A549 (cell line): ENCODE results near the gene RCAN2. TPM values are rescaled to one million over a fixed set of nuclear protein-coding genes. Genes with fewer than 3 reads are reported as not detected.

Experiments used
- ATAC-seq, 2 experiments: fragments of 200-7000 bp in 1 of 2; fragments of >200 bp in 1 of 2; cut with Nextera tagmentation in 1 of 2; cut with Tn5 transposase in 1 of 2; 3 replicates each; pipeline versions ENCODE4 v1.8.0 to v1.9.1; 2018 to 2020; ENCODE audit warnings: mild to moderate bottlenecking in 1 of 2, moderate library complexity in 1 of 2
- CTCF ChIA-PET: fragments of 300-600 bp; sonication (Branson Sonifier 250); formaldehyde crosslinking; extraction: SDS; loops from one replicate; lab custom pipeline; 2021; ENCODE audit warnings: antibody characterized with exemption, inconsistent platforms; lab: Yijun Ruan, JAX
- POLR2A ChIA-PET: fragments of 350-600 bp; formaldehyde crosslinking; extraction: SDS; loops from one replicate; lab custom pipeline; 2021; ENCODE audit warnings: antibody characterized with exemption, inconsistent platforms; lab: Yijun Ruan, JAX
- DNase-seq, 2 experiments: peaks; one replicate each; pipeline versions ENCODE4 v3.0.0 to v3.0.0-alpha.2; 2011 to 2016; ENCODE audit warnings: low read depth in 1 of 2, low spot score in 1 of 2
- FAIRE-seq: peaks from 2 replicates; lab custom pipeline; 2011; peaks lifted over from hg19 to GRCh38; lab: Jason Lieb, UNC
- H3K27ac ChIP-seq, 2 experiments: fragments of >200 bp; sonication (Bioruptor Twin); formaldehyde crosslinking; 3 replicates each; pipeline ENCODE4 v1.5.1; 2016 to 2017
- H3K4me1 ChIP-seq: fragments of >200 bp; sonication (Bioruptor Twin); formaldehyde crosslinking; 3 replicates; pipeline ENCODE4 v1.6.1; 2016
- H3K4me2 ChIP-seq: fragments of >200 bp; sonication (Bioruptor Twin); formaldehyde crosslinking; 3 replicates; pipeline ENCODE4 v1.6.1; 2016
- H3K4me3 ChIP-seq: fragments of >200 bp; sonication (Bioruptor Twin); formaldehyde crosslinking; 3 replicates; pipeline ENCODE4 v1.5.1; 2016
- H3K9me3 ChIP-seq: fragments of >200 bp; sonication (Bioruptor Twin); formaldehyde crosslinking; 3 replicates; pipeline ENCODE4 v1.6.1; 2016
- BCL3 ChIP-seq: fragments of >200 bp; sonication (Bioruptor Twin); formaldehyde crosslinking; IDR thresholded peaks from 3 replicates; pipeline ENCODE4 v1.6.1; 2016
- EHF ChIP-seq: fragments of 250-450 bp; sonication (Bioruptor Pico); IDR thresholded peaks from 2 replicates; pipeline ENCODE4 v1.5.0; 2020; ENCODE audit warnings: mild to moderate bottlenecking
- EP300 ChIP-seq, 2 experiments: fragments of >200 bp; sonication (Bioruptor Twin); formaldehyde crosslinking; IDR thresholded peaks; 2 replicates in 1 of 2; 3 replicates in 1 of 2; pipeline ENCODE4 v1.6.1; 2016 to 2017
- ESRRA ChIP-seq: fragments of 150-350 bp; IDR thresholded peaks from 2 replicates; pipeline ENCODE4 v1.6.1; 2014; ENCODE audit warnings: mild to moderate bottlenecking, low read length, borderline replicate concordance
- FOSB ChIP-seq: fragments of 250-450 bp; sonication (Bioruptor Pico); IDR thresholded peaks from 2 replicates; pipeline ENCODE4 v1.5.0; 2020; ENCODE audit warnings: mild to moderate bottlenecking, moderate library complexity
- FOSL2 ChIP-seq, 2 experiments: fragments of 450-650 bp in 1 of 2; fragments of >200 bp in 1 of 2; sonication (Bioruptor Twin) in 1 of 2; formaldehyde crosslinking; IDR thresholded peaks; 2 replicates each; pipeline versions ENCODE4 v1.5.0 to v1.6.1; 2016 to 2020; ENCODE audit warnings: mild to moderate bottlenecking in 1 of 2, moderate library complexity in 1 of 2
- HDAC2 ChIP-seq: fragments of 200-600 bp; sonication (generic); IDR thresholded peaks from 2 replicates; pipeline ENCODE4 v1.6.1; 2016
- HMGXB4 ChIP-seq: fragments of 250-450 bp; sonication (Bioruptor Pico); IDR thresholded peaks from 2 replicates; pipeline ENCODE4 v1.5.0; 2021; ENCODE audit warnings: mild to moderate bottlenecking, moderate library complexity, borderline replicate concordance
- HOXB5 ChIP-seq: fragments of 250-450 bp; sonication (Bioruptor Pico); IDR thresholded peaks from 2 replicates; pipeline ENCODE4 v1.5.0; 2020; ENCODE audit warnings: mild to moderate bottlenecking, moderate library complexity
- JUN ChIP-seq, 2 experiments: fragments of >200 bp; sonication (Bioruptor Twin); formaldehyde crosslinking; IDR thresholded peaks; 2 replicates in 1 of 2; 3 replicates in 1 of 2; pipeline ENCODE4 v1.6.1; 2016 to 2017
- MAFK ChIP-seq: fragments of 450-650 bp; IDR thresholded peaks from 2 replicates; pipeline ENCODE4 v1.6.1; 2014; ENCODE audit not compliant: partially characterized antibody
- MAX ChIP-seq: IDR thresholded peaks from 2 replicates; pipeline ENCODE4 v1.6.1; 2012
- MAZ ChIP-seq: fragments of 150-350 bp; IDR thresholded peaks from 2 replicates; pipeline ENCODE4 v1.6.1; 2014; ENCODE audit warnings: antibody characterized with exemption, low read depth, low read length, borderline replicate concordance
- NR3C1 ChIP-seq: fragments of >200 bp; sonication (Bioruptor Twin); formaldehyde crosslinking; IDR thresholded peaks from 3 replicates; pipeline ENCODE4 v1.6.1; 2017
- PHF8 ChIP-seq: fragments of 200-600 bp; sonication (generic); IDR thresholded peaks from 2 replicates; pipeline ENCODE4 v1.6.1; 2016; ENCODE audit warnings: low read depth, mild to moderate bottlenecking, antibody characterized with exemption, moderate library complexity, borderline replicate concordance
- REST ChIP-seq: fragments of 200-600 bp; sonication (generic); IDR thresholded peaks from 2 replicates; pipeline ENCODE4 v1.6.1; 2016; ENCODE audit warnings: antibody characterized with exemption, mild to moderate bottlenecking, moderate library complexity
- TFCP2L1 ChIP-seq: fragments of 250-450 bp; sonication (Bioruptor Pico); IDR thresholded peaks from 2 replicates; pipeline ENCODE4 v1.5.0; 2021; ENCODE audit warnings: mild to moderate bottlenecking
- USF2 ChIP-seq: fragments of 450-650 bp; IDR thresholded peaks from 2 replicates; pipeline ENCODE4 v1.6.1; 2014; ENCODE audit warnings: antibody characterized with exemption
- WGBS: methylation state at CpG from one replicate; pipeline ENCODE4 v1.1.6; 2017; ENCODE audit errors: missing lambda C conversion rate; 5-methylcytosine and 5-hydroxymethylcytosine counted together
- polyA plus RNA-seq, 4 experiments: library from polyadenylated mRNA; depleted of rRNA in 3 of 4; stranded (reverse); fragments of >200 nt; fragmentation: RNase III in 1 of 4; extraction: RNeasy Plus Mini Kit Qiagen cat#74134 plus additional on column Dnase treatment in 1 of 4; gene quantifications; 2 replicates in 3 of 4; 3 replicates in 1 of 4; pipeline ENCODE4 v1.2.3, GENCODE V29; 2011 to 2017
- TF ChIP-seq, protein P1 (sequence below): fragments of >200 bp; sonication (Bioruptor Twin); formaldehyde crosslinking; IDR thresholded peaks from 2 replicates; pipeline ENCODE4 v1.6.1; 2016

Gene RCAN2
- polyA plus RNA-seq, 2 of the 4 experiments (the other 2 are of a cell fraction) = not detected

- WGBS = 11% methylated on average over 16 of the region's 56 CpGs
- Histone ChIP-seq H3K9me3 (no peaks in the 10 kb centered on the region), H3K4me2 (peak overlapping the region; percentile 99), H3K4me1 (peaks cover 4% of the 10 kb centered on the region; the same call in 1 of the 3 replicates), H3K4me3 (peak overlapping the region; percentile 60), H3K27ac (0 out of 6 replicates have a peak overlapping the region, but pooled peaks of 1 of the 2 experiments have one; percentile 59)
- POLR2A ChIA-PET = no interaction called here
- DNase-seq (no peak), ATAC-seq (peak; percentile 13 to 61; a peak in 4 of 6 replicates), FAIRE-seq (no peak)
- TF ChIP-seq EP300 (IDR thresholded peaks at IDR 0.05) (no peak), NR3C1 (no peak), MAX (no peak), BCL3 (no peak), USF2 (no peak), HMGXB4 (CRISPR knock-in tag) (no peak), REST (no peak), HOXB5 (CRISPR knock-in tag) (no peak), MAZ (no peak), ESRRA (no peak), EHF (CRISPR knock-in tag) (no peak), JUN (IDR thresholded peaks at IDR 0.05) (no peak), PHF8 (no peak), MAFK (no peak), FOSB (no peak), TFCP2L1 (CRISPR knock-in tag) (no peak), FOSL2 (IDR thresholded peaks at IDR 0.05) (no peak), FOSL2 (CRISPR knock-in tag; IDR thresholded peaks at IDR 0.05) (no peak), HDAC2 (no peak)
- TF ChIP-seq, protein P1, sequence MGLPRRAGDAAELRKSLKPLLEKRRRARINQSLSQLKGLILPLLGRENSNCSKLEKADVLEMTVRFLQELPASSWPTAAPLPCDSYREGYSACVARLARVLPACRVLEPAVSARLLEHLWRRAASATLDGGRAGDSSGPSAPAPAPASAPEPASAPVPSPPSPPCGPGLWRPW = no peak
- CTCF ChIA-PET = interaction anchor here (1.0 to 1.4 kb wide), 2 partner anchors 13 to 27 kb away, joined by 4 read pairs; no protein-coding TSS in a partner anchor
Observed at GRCh38 chr6:46490425-46491200, 636 bp downstream of the RCAN2 start.
